ENCODE measurements around the gene VPS29. TPM values are rescaled to one million over a fixed set of nuclear protein-coding genes. Genes with fewer than 3 reads are reported as not detected.

Gene VPS29
- polyA plus RNA-seq, 1 donor (not counting 4 experiments of a cell fraction or from before 2014, with no cell fraction given): 219 TPM

DNA sequence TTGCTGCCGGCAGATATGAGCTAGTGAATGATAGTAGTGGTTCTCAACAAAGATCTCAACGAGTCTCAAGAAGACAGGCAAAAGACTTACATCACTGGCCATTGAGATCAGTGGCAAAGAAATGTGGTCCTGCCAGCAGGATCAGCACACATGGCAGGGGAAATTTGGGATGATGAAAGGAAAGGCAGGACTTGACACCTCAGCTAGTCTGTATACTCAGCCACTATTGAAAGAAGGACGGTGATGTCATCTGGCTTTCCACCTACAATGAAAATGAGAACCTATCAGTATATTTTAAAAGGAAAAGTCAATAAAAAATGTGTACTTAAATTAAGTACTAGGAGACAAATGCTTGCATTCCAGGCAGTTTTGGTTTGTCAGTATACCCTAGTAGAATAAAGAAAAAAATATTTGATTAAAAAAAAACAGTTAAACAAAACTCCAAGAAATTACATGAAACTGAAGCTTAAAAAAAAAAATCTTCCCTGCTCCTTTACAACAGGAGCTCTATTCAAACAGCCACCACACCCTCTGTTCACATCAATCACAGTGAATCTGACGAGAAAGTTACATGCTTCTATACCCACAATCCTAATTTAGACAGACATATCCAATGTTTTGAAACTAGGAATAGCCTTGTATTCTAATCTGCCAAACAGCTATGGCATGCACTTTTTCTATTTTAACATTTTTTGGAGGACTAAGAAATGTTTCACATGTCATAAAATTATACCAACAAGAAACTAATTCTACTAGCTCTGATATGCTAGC, 35.1 kb upstream of the VPS29 start:
- H3K4me2 ChIP-seq (ENCODE audit: control insufficient read depth, extremely low read depth, insufficient read depth, low read depth, low read length): peak overlapping the region; percentile 28
- no peak for TF ChIP-seq EZH2 (IDR thresholded peaks at IDR 0.05; ENCODE audit: low read length)
- TF ChIP-seq, protein P1, sequence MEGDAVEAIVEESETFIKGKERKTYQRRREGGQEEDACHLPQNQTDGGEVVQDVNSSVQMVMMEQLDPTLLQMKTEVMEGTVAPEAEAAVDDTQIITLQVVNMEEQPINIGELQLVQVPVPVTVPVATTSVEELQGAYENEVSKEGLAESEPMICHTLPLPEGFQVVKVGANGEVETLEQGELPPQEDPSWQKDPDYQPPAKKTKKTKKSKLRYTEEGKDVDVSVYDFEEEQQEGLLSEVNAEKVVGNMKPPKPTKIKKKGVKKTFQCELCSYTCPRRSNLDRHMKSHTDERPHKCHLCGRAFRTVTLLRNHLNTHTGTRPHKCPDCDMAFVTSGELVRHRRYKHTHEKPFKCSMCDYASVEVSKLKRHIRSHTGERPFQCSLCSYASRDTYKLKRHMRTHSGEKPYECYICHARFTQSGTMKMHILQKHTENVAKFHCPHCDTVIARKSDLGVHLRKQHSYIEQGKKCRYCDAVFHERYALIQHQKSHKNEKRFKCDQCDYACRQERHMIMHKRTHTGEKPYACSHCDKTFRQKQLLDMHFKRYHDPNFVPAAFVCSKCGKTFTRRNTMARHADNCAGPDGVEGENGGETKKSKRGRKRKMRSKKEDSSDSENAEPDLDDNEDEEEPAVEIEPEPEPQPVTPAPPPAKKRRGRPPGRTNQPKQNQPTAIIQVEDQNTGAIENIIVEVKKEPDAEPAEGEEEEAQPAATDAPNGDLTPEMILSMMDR (optimal IDR thresholded peaks at IDR 0.05 in 1 of 3, IDR thresholded peaks at IDR 0.05 in 1 of 3, conservative IDR thresholded peaks at IDR 0.05 in 1 of 3; ENCODE audit: extremely low read depth in 1 of 3, insufficient read depth in 2 of 3, low read length in 3 of 3): no peak
- H3K36me3 ChIP-seq (ENCODE audit: control insufficient read depth in 2 of 2, extremely low read depth in 1 of 2, insufficient read depth in 2 of 2, low read length in 2 of 2): peaks cover 17 to 45% of the 10 kb centered on the region in 2 experiments
- H3K4me3 ChIP-seq (ENCODE audit: control insufficient read depth in 2 of 3, extremely low read depth in 1 of 3, insufficient read depth in 2 of 3, low read depth in 1 of 3, low read length in 3 of 3): no peak overlapping the region
- H3K9me3 ChIP-seq (ENCODE audit: control insufficient read depth, low read depth, low read length): no peaks in the 10 kb centered on the region
- H3K79me2 ChIP-seq (ENCODE audit: control insufficient read depth, insufficient read depth, low read length): peaks cover 34% of the 10 kb centered on the region
- DNase-seq (ENCODE audit: low read depth, low spot score) (no peak), FAIRE-seq (peak; percentile 69)
- peaks cover 47% of the 10 kb centered on the region for H3K4me1 ChIP-seq (ENCODE audit: control insufficient read depth, extremely low read depth, insufficient read depth, low read length)
- dilution Hi-C loops (cut with MboI; ENCODE audit: extremely low pct_ligation_motif_present, low sequenced_read_pairs): no loop called here
- peak overlapping the region; percentile 38 for H3K9ac ChIP-seq (ENCODE audit: control insufficient read depth, extremely low read depth, insufficient read depth, low read length)
- H3K9me1 ChIP-seq (ENCODE audit: control insufficient read depth, extremely low read depth, insufficient read depth, low read length): no peaks in the 10 kb centered on the region
- no peaks in the 10 kb centered on the region for H3K27me3 ChIP-seq (ENCODE audit: control insufficient read depth, extremely low read depth, insufficient read depth, low read length)
- H4K20me1 ChIP-seq (ENCODE audit: control insufficient read depth, extremely low read depth, insufficient read depth, low read length): no peaks in the 10 kb centered on the region
- peak overlapping the region; percentile 63 for H3K27ac ChIP-seq (ENCODE audit: control insufficient read depth, insufficient read depth, low read length)
- no peak overlapping the region for H2AFZ ChIP-seq (ENCODE audit: control insufficient read depth, low read length)

DNA sequence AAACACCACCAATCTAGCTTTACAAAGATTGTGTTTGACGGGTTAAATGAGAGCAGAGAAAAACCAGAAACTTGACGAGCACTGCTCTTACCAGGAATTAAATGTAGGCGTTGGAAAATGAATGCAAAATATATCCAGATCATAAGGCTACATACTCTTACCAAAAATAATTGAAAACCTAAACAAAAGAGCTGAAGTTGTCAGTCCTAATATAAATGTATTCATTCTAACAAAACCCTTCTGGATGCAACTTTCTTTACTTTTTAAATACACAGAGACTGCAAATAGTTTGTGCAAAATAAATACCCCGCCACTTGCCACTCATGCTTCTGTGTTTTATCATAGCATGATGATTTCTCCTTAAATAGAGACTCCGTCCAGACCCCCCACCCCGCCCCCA, 32.9 kb upstream of the VPS29 start:
- dilution Hi-C loops (cut with MboI; ENCODE audit: extremely low pct_ligation_motif_present, low sequenced_read_pairs): no loop called here
- DNase-seq (ENCODE audit: low read depth, low spot score) (no peak), FAIRE-seq (no peak)
- no peak overlapping the region for H2AFZ ChIP-seq (ENCODE audit: control insufficient read depth, low read length)
- no peak overlapping the region for H3K27ac ChIP-seq (ENCODE audit: control insufficient read depth, insufficient read depth, low read length)
- no peak overlapping the region for H3K4me2 ChIP-seq (ENCODE audit: control insufficient read depth, extremely low read depth, insufficient read depth, low read depth, low read length)
- peaks cover 50% of the 10 kb centered on the region for H3K4me1 ChIP-seq (ENCODE audit: control insufficient read depth, extremely low read depth, insufficient read depth, low read length)
- H3K9me3 ChIP-seq (ENCODE audit: control insufficient read depth, low read depth, low read length): no peaks in the 10 kb centered on the region
- H3K9ac ChIP-seq (ENCODE audit: control insufficient read depth, extremely low read depth, insufficient read depth, low read length): no peak overlapping the region
- peaks cover 17 to 45% of the 10 kb centered on the region in 2 experiments for H3K36me3 ChIP-seq (ENCODE audit: control insufficient read depth in 2 of 2, extremely low read depth in 1 of 2, insufficient read depth in 2 of 2, low read length in 2 of 2)
- no peaks in the 10 kb centered on the region for H3K9me1 ChIP-seq (ENCODE audit: control insufficient read depth, extremely low read depth, insufficient read depth, low read length)
- H4K20me1 ChIP-seq (ENCODE audit: control insufficient read depth, extremely low read depth, insufficient read depth, low read length): peaks cover 2% of the 10 kb centered on the region
- no peak overlapping the region for H3K4me3 ChIP-seq (ENCODE audit: control insufficient read depth in 2 of 3, extremely low read depth in 1 of 3, insufficient read depth in 2 of 3, low read depth in 1 of 3, low read length in 3 of 3)
- H3K79me2 ChIP-seq (ENCODE audit: control insufficient read depth, insufficient read depth, low read length): peaks cover 30% of the 10 kb centered on the region
- no peaks in the 10 kb centered on the region for H3K27me3 ChIP-seq (ENCODE audit: control insufficient read depth, extremely low read depth, insufficient read depth, low read length)
- TF ChIP-seq EZH2 (IDR thresholded peaks at IDR 0.05; ENCODE audit: low read length): no peak
- TF ChIP-seq, protein P1 (optimal IDR thresholded peaks at IDR 0.05 in 1 of 3, IDR thresholded peaks at IDR 0.05 in 1 of 3, conservative IDR thresholded peaks at IDR 0.05 in 1 of 3; ENCODE audit: extremely low read depth in 1 of 3, insufficient read depth in 2 of 3, low read length in 3 of 3): no peak

Data from keratinocyte (primary cell).